HG03196 (cell line): ENCODE data around the gene MTF1.
"Not testable (repeated sequence)": the region's sequence is repeated elsewhere in the genome, so short reads cannot be mapped to it uniquely, and the experiment has no call there.

Source experiments
- ATAC-seq: cut with Tn5 transposase; IDR thresholded peaks from one replicate; pipeline ENCODE4 v1.9.1; 2021; ENCODE audit not compliant: unreplicated experiment

MTF1 gene

GRCh38 chr1:37794372-37795339, 64.7 kb downstream of the MTF1 start:
- ATAC-seq, result peak; percentile 25

- ATAC-seq, result peak; percentile 60
Measured at GRCh38 chr1:37793773-37794371, 65.5 kb downstream of the MTF1 start, which contains the start of gene MANEAL. TSS of gene MANEAL (plus strand) at chr1:37793847. CDS start at chr1:37794183, 336 bp downstream.

- ATAC-seq, result no peak
Measured at GRCh38 chr1:37792943-37793686, 66.3 kb downstream of the MTF1 start.

GRCh38 chr1:37782491-37782890, 76.9 kb downstream of the MTF1 start:
- ATAC-seq, result no peak

GRCh38 chr1:37778654-37779053, 80.7 kb downstream of the MTF1 start:
- no peak for ATAC-seq

GRCh38 chr1:37776946-37777516, 82.4 kb downstream of the MTF1 start:
- ATAC-seq, result no peak

- ATAC-seq, result not testable (repeated sequence)
Measured at GRCh38 chr1:37771440-37771839, 88.0 kb downstream of the MTF1 start.

- no peak for ATAC-seq
Measured at GRCh38 chr1:37767488-37767887, 91.9 kb downstream of the MTF1 start.

GRCh38 chr1:37765916-37766664, 93.3 kb downstream of the MTF1 start:
- ATAC-seq, result no peak

- ATAC-seq, result no peak
Measured at GRCh38 chr1:37764888-37765441, 94.4 kb downstream of the MTF1 start, which contains the start of gene EPHA10. TSS of gene EPHA10 (minus strand) at chr1:37765120. CDS start at chr1:37765066, 54 bp downstream.

GRCh38 chr1:37764414-37764825, 95.0 kb downstream of the MTF1 start:
- ATAC-seq, result no peak

GRCh38 chr1:37763791-37764413, 95.5 kb downstream of the MTF1 start:
- no peak for ATAC-seq

- no peak for ATAC-seq
Measured at GRCh38 chr1:37762516-37762915, 96.9 kb downstream of the MTF1 start.

GRCh38 chr1:37761416-37762095, 97.8 kb downstream of the MTF1 start:
- no peak for ATAC-seq
